Activated naive CD4-positive, alpha-beta T cell treated with anti-CD3 and anti-CD28 coated beads, Interleukin-2, amount 50 U/mL, for 24 hours (primary cell): Measurements from ENCODE around the gene ARHGAP22.

ENCODE experiments used
- H3K27ac Mint-ChIP-seq: one replicate; pipeline ENCODE4 v1.8.0; 2021; ENCODE audit warnings: mild to moderate bottlenecking, mixed read lengths
- H3K27me3 Mint-ChIP-seq: one replicate; pipeline ENCODE4 v1.8.0; 2021; ENCODE audit warnings: mixed read lengths
- H3K36me3 Mint-ChIP-seq: one replicate; pipeline ENCODE4 v1.8.0; 2021; ENCODE audit warnings: mixed read lengths
- H3K4me1 Mint-ChIP-seq: one replicate; pipeline ENCODE4 v1.8.0; 2021; ENCODE audit warnings: mixed read lengths
- H3K4me3 Mint-ChIP-seq: one replicate; pipeline ENCODE4 v1.8.0; 2021; ENCODE audit warnings: mild to moderate bottlenecking, mixed read lengths
- H3K9me3 Mint-ChIP-seq: one replicate; pipeline ENCODE4 v1.8.0; 2021; ENCODE audit warnings: mixed read lengths

ARHGAP22 gene

DNA sequence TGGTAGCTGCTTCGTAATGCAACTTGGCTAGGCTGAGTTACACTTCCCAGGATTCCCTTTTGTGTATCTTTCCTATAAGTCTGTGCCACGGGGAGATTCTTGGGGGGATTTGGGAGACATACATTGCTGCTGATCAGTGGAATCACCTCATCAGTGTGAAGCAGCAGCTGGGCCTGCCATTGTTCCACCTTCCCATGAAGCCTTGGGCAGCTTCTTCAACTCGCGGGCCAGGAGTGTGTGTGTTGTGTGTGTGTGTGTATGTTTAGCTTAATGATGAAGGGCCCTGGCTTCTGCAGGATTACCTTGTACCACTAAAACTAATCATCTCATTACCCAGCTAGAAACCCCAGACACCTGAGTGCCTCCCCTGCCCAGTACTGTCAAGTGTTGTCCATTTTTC lies 33.3 kb upstream of the ARHGAP22 start:
- Mint-ChIP-seq H3K4me3 (no peak overlapping the region), H3K27ac (no peak overlapping the region), H3K4me1 (peaks cover 8% of the 10 kb centered on the region), H3K9me3 (peaks cover 8% of the 10 kb centered on the region), H3K27me3 (peaks cover 28% of the 10 kb centered on the region), H3K36me3 (peaks cover 1% of the 10 kb centered on the region)

GRCh38 chr10:48636901-48637300 lies 32.0 kb upstream of the ARHGAP22 start:
- Mint-ChIP-seq H3K4me3 (no peak overlapping the region), H3K27me3 (peaks cover 26% of the 10 kb centered on the region), H3K27ac (no peak overlapping the region), H3K9me3 (peaks cover 8% of the 10 kb centered on the region), H3K4me1 (peaks cover 8% of the 10 kb centered on the region), H3K36me3 (peaks cover 1% of the 10 kb centered on the region)

DNA sequence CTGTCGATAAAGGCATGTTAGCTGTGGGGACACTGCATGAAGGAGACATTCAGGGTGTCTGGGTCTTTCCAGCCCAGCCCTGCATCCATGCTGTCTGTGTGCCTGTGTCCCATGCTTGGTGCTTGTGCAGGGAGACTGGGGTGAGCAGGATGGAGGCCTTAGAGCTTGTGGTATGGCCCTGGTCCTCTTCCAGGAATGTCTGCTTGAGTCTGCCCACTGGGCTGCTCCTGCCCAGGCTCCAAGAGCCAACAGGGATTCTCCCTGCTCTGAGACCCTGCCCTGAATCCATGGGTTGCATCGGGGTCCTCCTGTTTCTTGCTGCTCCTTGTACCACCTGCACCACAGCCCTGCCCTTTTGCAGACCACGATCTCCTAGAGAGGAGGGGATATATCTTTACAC lies 31.4 kb upstream of the ARHGAP22 start:
- H3K4me3 Mint-ChIP-seq: no peak overlapping the region
- H3K36me3 Mint-ChIP-seq: peaks cover 1% of the 10 kb centered on the region
- H3K4me1 Mint-ChIP-seq: peaks cover 8% of the 10 kb centered on the region
- peaks cover 26% of the 10 kb centered on the region for H3K27me3 Mint-ChIP-seq
- no peak overlapping the region for H3K27ac Mint-ChIP-seq
- peaks cover 8% of the 10 kb centered on the region for H3K9me3 Mint-ChIP-seq

DNA sequence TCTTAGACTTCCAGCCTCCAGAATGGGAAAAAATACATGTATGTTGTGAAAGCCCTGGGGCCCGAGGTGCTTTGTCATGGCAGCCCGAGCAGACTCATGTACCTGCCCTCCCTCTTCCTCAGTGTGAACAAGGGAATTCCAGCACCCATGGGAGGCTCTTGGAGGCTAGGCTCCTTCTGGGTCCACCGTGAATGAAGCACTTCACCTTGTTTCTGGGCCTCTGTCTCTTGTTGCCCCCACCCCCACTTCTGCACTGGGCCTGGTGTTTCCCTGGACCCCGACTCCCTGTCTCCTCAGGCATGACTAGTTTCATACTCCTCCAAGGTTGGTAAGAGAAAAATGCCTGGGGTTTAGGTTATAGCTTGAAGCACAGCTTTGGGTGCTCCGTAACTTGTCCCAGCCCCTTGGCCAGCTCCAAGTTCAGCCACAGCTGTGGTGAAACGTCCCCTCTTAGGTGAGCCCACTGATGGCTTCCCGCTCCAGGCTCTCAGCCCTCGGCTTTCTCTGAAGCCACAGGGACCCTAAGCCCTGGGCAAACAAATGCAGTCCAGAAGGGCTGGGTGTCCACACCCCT lies 30.2 kb upstream of the ARHGAP22 start:
- no peak overlapping the region for H3K27ac Mint-ChIP-seq
- H3K4me3 Mint-ChIP-seq: no peak overlapping the region

DNA sequence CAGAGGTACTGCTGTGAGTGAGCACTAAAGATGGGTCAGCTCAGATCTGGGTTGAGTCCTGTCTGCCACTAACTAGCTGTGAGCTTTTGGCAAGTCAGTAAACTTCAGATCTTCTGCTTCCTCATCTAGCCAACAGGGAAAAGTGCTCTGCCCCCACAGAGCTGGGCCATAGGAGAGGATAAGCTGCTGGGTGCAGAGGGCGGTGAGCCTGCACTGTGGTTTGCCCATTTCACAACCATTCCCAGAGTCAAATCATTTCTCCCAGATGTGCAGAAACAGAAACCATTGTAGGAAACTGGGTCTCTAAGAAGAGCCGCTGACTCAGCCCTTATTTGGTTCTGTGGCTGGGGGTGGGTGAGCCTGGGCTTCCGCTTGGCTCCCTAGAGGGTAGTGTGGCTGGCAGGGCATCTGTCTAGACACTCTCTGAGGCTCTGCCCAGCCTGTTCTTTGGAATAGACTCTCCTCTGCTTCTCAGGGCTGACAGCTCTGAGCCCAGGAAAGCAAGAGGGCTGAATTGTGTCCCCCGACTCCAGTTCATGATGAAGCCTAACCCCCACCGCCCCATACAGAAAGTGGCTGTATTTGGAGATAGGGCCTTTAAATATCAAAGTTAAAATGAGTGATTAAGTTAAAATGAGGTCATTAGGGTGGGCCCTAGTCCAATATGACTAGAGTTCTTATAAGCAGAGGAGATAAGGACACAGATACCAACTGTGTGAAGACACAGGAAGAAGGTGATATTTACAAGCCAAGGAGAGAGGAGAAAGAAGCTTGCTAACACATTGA lies 29.5 kb upstream of the ARHGAP22 start:
- Mint-ChIP-seq H3K36me3 (no peaks in the 10 kb centered on the region), H3K4me1 (peaks cover 8% of the 10 kb centered on the region), H3K9me3 (peaks cover under 1% of the 10 kb centered on the region), H3K27me3 (peaks cover 26% of the 10 kb centered on the region), H3K27ac (no peak overlapping the region), H3K4me3 (no peak overlapping the region)

More for the DNA sequence above, 30.2 kb upstream of the ARHGAP22 start:
- peaks cover 8% of the 10 kb centered on the region for H3K4me1 Mint-ChIP-seq
- H3K36me3 Mint-ChIP-seq: peaks cover 1% of the 10 kb centered on the region
- H3K27me3 Mint-ChIP-seq: peaks cover 26% of the 10 kb centered on the region
- peaks cover 7% of the 10 kb centered on the region for H3K9me3 Mint-ChIP-seq

- Mint-ChIP-seq H3K9me3 (no peaks in the 10 kb centered on the region), H3K4me3 (no peak overlapping the region), H3K27me3 (peaks cover 22% of the 10 kb centered on the region), H3K4me1 (peaks cover 8% of the 10 kb centered on the region), H3K27ac (no peak overlapping the region), H3K36me3 (no peaks in the 10 kb centered on the region)
Observed at GRCh38 chr10:48633381-48634197, 28.7 kb upstream of the ARHGAP22 start.

GRCh38 chr10:48632166-48632565 lies 27.3 kb upstream of the ARHGAP22 start:
- Mint-ChIP-seq H3K9me3 (no peaks in the 10 kb centered on the region), H3K4me1 (peaks cover 8% of the 10 kb centered on the region), H3K27me3 (peaks cover 11% of the 10 kb centered on the region), H3K36me3 (no peaks in the 10 kb centered on the region), H3K4me3 (no peak overlapping the region), H3K27ac (no peak overlapping the region)

GRCh38 chr10:48627984-48628609 lies 23.2 kb upstream of the ARHGAP22 start:
- Mint-ChIP-seq H3K27ac (no peak overlapping the region), H3K4me1 (no peaks in the 10 kb centered on the region), H3K9me3 (no peaks in the 10 kb centered on the region), H3K27me3 (peaks cover 3% of the 10 kb centered on the region), H3K36me3 (no peaks in the 10 kb centered on the region), H3K4me3 (no peak overlapping the region)

DNA sequence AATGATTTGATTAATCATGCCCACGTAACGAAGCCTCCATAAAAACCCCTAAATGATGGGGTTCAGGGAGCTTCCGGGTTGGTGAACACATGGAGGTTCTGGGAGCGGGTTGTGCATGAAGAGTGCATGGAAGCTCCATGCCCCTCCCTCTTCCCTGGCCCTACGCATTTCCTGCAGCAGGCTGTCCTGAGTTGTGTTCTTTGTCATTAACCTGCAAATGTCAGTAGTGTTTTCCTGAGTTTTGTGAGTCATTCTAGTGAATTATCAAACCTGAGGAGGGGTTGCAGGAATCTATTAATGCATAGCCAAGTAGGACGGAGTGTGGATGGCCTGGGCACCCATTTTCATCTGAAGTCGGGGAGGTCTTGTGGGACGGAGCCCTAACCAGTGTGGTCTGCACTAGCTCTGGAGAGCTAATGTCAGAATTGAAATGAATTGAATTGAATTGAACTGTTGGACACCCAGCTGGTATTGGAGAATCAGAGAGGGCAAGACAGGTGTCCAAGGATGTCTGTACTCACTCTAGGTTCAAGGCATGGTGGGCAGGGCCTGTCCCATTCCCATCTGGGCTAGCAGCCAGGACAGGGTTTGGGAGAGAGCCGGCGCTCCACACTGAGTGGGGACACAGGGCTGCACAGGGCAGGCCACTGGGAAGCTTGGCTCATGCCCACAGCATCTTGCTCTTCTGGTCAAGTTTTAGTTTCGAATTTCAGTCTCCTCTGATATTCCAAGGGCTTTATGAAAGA lies 22.3 kb upstream of the ARHGAP22 start:
- H3K4me3 Mint-ChIP-seq: no peak overlapping the region
- H3K27ac Mint-ChIP-seq: no peak overlapping the region
- no peaks in the 10 kb centered on the region for H3K4me1 Mint-ChIP-seq
- no peaks in the 10 kb centered on the region for H3K36me3 Mint-ChIP-seq
- H3K9me3 Mint-ChIP-seq: no peaks in the 10 kb centered on the region
- H3K27me3 Mint-ChIP-seq: peaks cover 3% of the 10 kb centered on the region

- H3K27me3 Mint-ChIP-seq: peaks cover 3% of the 10 kb centered on the region
- H3K27ac Mint-ChIP-seq: no peak overlapping the region
- no peaks in the 10 kb centered on the region for H3K36me3 Mint-ChIP-seq
- H3K9me3 Mint-ChIP-seq: no peaks in the 10 kb centered on the region
- no peak overlapping the region for H3K4me3 Mint-ChIP-seq
- no peaks in the 10 kb centered on the region for H3K4me1 Mint-ChIP-seq
Observed at GRCh38 chr10:48626447-48626846, 21.6 kb upstream of the ARHGAP22 start.

GRCh38 chr10:48625826-48626134 lies 20.9 kb upstream of the ARHGAP22 start:
- Mint-ChIP-seq H3K4me1 (no peaks in the 10 kb centered on the region), H3K27me3 (peaks cover 3% of the 10 kb centered on the region), H3K27ac (no peak overlapping the region), H3K4me3 (no peak overlapping the region), H3K9me3 (no peaks in the 10 kb centered on the region), H3K36me3 (no peaks in the 10 kb centered on the region)

DNA sequence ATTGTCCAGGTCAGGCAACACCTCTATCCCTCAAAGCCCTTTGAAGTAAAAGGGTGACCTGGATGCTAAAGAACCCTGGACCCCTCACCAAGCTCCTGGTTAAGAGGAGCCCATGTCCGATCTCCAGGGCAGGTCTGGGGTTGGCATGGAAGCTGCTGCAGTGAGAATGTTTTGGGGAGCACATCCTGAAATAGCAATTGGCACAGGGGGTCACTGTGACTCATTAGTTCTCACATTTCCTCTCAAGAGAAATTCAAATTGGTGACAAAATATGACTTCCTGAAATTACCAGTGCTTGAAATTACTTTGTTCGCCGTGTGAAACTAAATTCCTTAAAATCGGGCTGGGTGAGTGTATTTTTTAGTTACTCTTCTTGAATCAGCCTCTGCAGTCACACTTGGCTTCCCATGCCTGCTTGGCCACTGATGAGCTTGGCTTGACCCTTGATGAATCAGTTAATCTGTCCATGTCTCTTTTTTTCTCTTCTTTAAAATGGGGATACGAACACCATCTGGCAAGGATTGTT lies 18.8 kb upstream of the ARHGAP22 start:
- Mint-ChIP-seq H3K36me3 (no peaks in the 10 kb centered on the region), H3K9me3 (no peaks in the 10 kb centered on the region), H3K4me1 (no peaks in the 10 kb centered on the region), H3K4me3 (no peak overlapping the region), H3K27me3 (peaks cover 4% of the 10 kb centered on the region), H3K27ac (no peak overlapping the region)

DNA sequence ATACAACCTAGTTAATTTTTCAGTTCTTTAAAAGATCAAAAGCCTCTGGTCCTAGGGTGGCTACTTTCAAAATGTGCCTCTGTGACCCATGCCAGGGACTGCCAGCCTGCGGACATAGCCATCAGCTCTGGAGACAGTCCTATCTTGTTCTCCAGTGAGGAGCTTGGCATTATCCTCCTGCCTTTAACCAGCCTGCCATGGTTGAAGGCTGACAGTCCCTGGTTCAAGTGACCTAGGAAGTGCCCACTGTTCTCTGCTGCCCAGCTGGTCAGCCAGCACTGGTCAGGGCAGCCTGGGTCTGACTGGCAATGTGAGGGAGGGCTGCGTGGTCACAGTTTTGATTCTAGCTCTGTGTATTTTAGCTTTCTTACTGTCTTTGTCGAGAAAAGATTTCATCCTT lies 18.1 kb upstream of the ARHGAP22 start:
- Mint-ChIP-seq H3K4me1 (no peaks in the 10 kb centered on the region), H3K27ac (no peak overlapping the region), H3K36me3 (no peaks in the 10 kb centered on the region), H3K9me3 (no peaks in the 10 kb centered on the region), H3K4me3 (no peak overlapping the region), H3K27me3 (peaks cover 8% of the 10 kb centered on the region)

DNA sequence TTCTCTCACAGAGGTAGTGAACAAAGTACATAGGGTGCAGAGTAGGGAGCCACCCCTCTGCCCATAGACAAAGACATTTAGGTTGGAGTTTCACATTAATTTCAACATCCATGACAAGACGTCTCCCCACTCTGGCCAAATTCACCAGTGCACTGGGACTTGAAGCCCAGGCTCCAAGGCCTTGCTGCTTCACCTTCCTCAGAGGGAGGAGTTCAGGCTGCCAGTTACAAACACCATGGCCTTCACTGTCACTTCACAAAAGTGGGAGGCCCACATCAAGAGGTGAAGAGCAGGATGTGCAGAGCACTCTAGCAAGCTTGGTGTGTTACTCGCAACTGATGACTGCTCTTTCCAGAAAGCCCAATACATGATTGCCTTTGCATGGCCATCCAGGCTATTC lies 15.8 kb upstream of the ARHGAP22 start:
- H3K4me3 Mint-ChIP-seq: no peak overlapping the region
- no peaks in the 10 kb centered on the region for H3K36me3 Mint-ChIP-seq
- no peak overlapping the region for H3K27ac Mint-ChIP-seq
- H3K9me3 Mint-ChIP-seq: peaks cover 5% of the 10 kb centered on the region
- H3K4me1 Mint-ChIP-seq: no peaks in the 10 kb centered on the region
- H3K27me3 Mint-ChIP-seq: peaks cover 6% of the 10 kb centered on the region

GRCh38 chr10:48616436-48616835 lies 11.6 kb upstream of the ARHGAP22 start:
- Mint-ChIP-seq H3K27me3 (peaks cover 15% of the 10 kb centered on the region), H3K36me3 (no peaks in the 10 kb centered on the region), H3K27ac (no peak overlapping the region), H3K4me1 (no peaks in the 10 kb centered on the region), H3K4me3 (no peak overlapping the region), H3K9me3 (peaks cover 5% of the 10 kb centered on the region)
